IPS DF 6.9 (cell line): ENCODE results near the gene NKIRAS1.

Experiments used
- DNase-seq: peaks from one replicate; pipeline ENCODE4 v3.0.0-alpha.2; 2013; ENCODE audit warnings: low read depth, low spot score
- H3K27ac ChIP-seq: one replicate; pipeline ENCODE4 v1.5.1; 2013; ENCODE audit warnings: low read length, control low read depth
- H3K27me3 ChIP-seq: 2 replicates; pipeline ENCODE4 v1.6.1; 2013; ENCODE audit warnings: mild to moderate bottlenecking, low read length; ENCODE audit not compliant: control insufficient read depth, insufficient read depth
- H3K36me3 ChIP-seq: 2 replicates; pipeline ENCODE4 v1.6.1; 2013; ENCODE audit warnings: low read length; ENCODE audit not compliant: control insufficient read depth, insufficient read depth
- H3K4me1 ChIP-seq: 2 replicates; pipeline ENCODE4 v1.6.1; 2013; ENCODE audit warnings: low read length; ENCODE audit not compliant: control insufficient read depth, insufficient read depth
- H3K4me3 ChIP-seq: 2 replicates; pipeline ENCODE4 v1.5.1; 2013; ENCODE audit warnings: mild to moderate bottlenecking, low read length
- H3K9me3 ChIP-seq: 2 replicates; pipeline ENCODE4 v1.6.1; 2013; ENCODE audit warnings: low read length, inconsistent platforms; ENCODE audit not compliant: control insufficient read depth, insufficient read depth
- WGBS: extraction: QIAGEN DNeasy Blood & Tissue Kit; methylation state at CpG from one replicate; pipeline ENCODE4 v1.1.7; 2013; ENCODE audit warnings: mixed read lengths, missing lambda C conversion rate; ENCODE audit not compliant: insufficient read length, insufficient coverage; 5-methylcytosine and 5-hydroxymethylcytosine counted together

The NKIRAS1 gene

DNA sequence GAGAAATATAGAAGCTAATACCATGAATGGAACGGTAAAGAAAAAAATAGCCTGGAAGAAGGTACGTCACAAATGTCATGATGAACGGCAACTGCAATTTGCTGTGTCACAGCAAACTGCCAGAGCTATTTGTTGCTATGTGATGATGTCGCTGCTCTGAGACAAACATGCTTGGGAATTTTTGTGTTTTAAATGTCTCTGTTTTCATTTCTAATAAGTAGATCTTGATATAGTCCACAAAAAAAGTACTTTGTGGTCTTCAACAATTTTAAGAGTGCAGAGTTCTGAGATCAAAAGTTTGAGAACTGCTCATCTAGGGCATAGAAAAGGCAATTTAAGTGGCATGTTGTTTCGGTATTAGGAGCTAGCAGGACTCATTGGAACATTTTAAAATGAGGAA is 24.0 kb upstream of the NKIRAS1 start:
- Histone ChIP-seq H3K4me1 (no peaks in the 10 kb centered on the region; the same call in none of the 2 replicates), H3K27ac (no peak overlapping the region), H3K27me3 (no peaks in the 10 kb centered on the region), H3K36me3 (no peaks in the 10 kb centered on the region), H3K4me3 (no peak overlapping the region), H3K9me3 (no peaks in the 10 kb centered on the region)
- DNase-seq: no peak
- WGBS: no CpG with 5 or more reads among the region's 5 CpGs

DNA sequence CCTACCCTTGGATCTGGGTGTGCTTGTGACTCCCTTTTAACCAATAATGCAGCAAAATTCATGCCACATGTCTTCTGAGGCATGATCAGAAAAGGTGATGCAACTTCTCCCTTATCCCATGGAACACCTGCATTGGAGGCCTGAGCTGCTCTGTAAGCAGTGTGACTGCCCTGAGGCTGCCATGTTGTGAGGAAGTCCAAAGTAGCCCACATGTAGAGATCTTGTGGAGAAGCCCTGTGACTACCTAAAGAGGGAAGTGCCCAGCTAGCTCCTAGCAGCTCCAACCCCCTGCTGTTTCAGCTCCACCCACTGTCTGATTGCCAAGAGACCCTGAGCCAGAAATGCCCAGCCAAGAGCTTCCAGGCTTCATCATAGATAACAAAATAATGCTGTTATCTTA is 21.9 kb upstream of the NKIRAS1 start:
- no peak for DNase-seq
- Histone ChIP-seq H3K27me3 (no peaks in the 10 kb centered on the region), H3K4me3 (no peak overlapping the region), H3K9me3 (no peaks in the 10 kb centered on the region), H3K27ac (no peak overlapping the region), H3K36me3 (no peaks in the 10 kb centered on the region), H3K4me1 (no peaks in the 10 kb centered on the region; the same call in none of the 2 replicates)

DNA sequence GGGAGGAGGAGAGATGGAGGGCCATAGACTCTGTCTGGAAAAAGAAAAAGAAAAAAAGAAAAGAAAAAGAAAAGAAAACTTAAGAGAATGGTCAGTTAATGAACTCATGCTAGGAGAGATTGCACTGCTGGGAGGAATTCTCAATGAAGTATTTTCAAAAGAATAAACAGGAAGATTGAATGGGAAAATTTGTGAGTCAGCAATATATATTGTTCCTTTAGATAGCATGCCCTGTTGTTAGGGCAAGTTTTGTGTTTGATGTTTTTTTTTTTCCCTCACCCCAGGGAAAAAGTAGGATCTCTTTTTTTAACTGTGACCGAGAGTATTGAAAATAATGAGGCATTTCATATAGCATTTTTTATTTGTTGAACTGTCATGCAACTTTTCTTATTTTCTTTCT is 20.5 kb upstream of the NKIRAS1 start:
- WGBS: no CpG with 5 or more reads among the region's 1 CpG

DNA sequence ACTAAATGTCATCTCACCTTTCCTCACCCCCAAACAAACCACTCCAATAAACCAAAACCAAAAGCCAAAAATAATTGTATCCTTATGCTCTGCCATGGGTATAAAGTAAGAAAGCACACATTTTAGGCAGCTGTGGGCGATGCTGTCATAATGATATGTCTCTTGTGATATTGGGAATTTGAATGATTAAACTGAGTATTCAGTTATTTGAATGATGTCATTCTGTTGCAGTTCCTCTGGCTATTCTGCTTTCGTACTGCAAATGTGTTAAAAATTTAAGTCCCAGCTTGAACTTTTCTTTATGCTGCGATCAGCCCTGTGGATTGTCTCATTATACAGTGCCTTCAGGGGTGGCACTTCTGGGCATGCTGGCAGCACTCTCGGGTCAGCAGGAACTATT is 17.5 kb upstream of the NKIRAS1 start:
- Histone ChIP-seq H3K27ac (no peak overlapping the region), H3K4me3 (no peak overlapping the region), H3K9me3 (no peaks in the 10 kb centered on the region), H3K36me3 (no peaks in the 10 kb centered on the region), H3K4me1 (no peaks in the 10 kb centered on the region; the same call in 1 of the 2 replicates), H3K27me3 (no peaks in the 10 kb centered on the region)
- no CpG with 5 or more reads among the region's 4 CpGs for WGBS
- DNase-seq: no peak

More for the DNA sequence above, 20.5 kb upstream of the NKIRAS1 start:
- no peaks in the 10 kb centered on the region for H3K9me3 ChIP-seq
- DNase-seq: no peak
- H3K36me3 ChIP-seq: no peaks in the 10 kb centered on the region
- H3K27me3 ChIP-seq: no peaks in the 10 kb centered on the region
- H3K4me1 ChIP-seq: no peaks in the 10 kb centered on the region; the same call in 1 of the 2 replicates
- no peak overlapping the region for H3K27ac ChIP-seq
- H3K4me3 ChIP-seq: no peak overlapping the region

DNA sequence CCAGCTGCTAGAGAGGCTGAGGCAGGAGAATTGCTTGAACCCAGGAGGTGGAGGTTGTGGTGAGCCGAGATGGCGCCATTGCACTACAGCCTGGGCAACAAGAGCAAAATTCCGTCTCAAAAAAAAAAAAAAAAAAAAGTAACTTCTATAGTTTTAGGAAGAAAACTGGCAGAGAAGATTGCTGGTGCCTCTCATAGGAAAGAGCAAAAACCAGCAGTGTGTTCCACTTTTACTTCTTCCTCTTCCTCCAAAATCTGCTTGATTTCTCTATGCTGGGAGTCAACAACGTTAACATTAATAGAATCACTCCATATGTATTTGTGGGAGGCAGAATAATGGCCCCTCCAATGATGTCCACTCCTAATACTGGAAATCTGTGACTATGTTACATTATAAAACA is 15.8 kb upstream of the NKIRAS1 start:
- WGBS: no CpG with 5 or more reads among the region's 4 CpGs
- Histone ChIP-seq H3K27me3 (no peaks in the 10 kb centered on the region), H3K4me1 (no peaks in the 10 kb centered on the region), H3K9me3 (no peaks in the 10 kb centered on the region), H3K4me3 (no peak overlapping the region), H3K27ac (no peak overlapping the region), H3K36me3 (no peaks in the 10 kb centered on the region)
- DNase-seq: no peak

DNA sequence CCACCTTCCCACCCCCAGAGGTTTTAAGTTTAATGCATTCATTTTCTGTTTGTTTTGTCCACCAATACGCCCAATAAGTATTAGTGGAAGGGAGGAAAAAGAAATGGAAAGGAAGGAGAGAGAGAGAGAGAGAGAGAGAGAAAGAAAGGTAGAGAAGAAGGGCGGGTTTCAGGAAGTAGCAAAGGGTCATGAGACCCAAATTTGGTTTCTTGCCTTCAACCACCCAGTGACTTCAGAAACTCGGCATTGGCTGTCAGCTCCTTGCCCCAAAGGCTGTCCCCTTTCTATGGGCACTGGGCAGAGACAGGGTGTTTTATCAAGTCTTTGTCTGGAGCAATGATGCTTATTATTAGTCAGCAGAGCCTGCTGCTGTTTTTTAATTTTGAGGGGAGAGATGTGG is 14.8 kb upstream of the NKIRAS1 start:
- H3K9me3 ChIP-seq: no peaks in the 10 kb centered on the region
- no CpG with 5 or more reads among the region's 3 CpGs for WGBS
- H3K27ac ChIP-seq: no peak overlapping the region
- H3K4me3 ChIP-seq: no peak overlapping the region
- H3K36me3 ChIP-seq: no peaks in the 10 kb centered on the region
- no peaks in the 10 kb centered on the region for H3K27me3 ChIP-seq
- H3K4me1 ChIP-seq: no peaks in the 10 kb centered on the region
- DNase-seq: no peak

DNA sequence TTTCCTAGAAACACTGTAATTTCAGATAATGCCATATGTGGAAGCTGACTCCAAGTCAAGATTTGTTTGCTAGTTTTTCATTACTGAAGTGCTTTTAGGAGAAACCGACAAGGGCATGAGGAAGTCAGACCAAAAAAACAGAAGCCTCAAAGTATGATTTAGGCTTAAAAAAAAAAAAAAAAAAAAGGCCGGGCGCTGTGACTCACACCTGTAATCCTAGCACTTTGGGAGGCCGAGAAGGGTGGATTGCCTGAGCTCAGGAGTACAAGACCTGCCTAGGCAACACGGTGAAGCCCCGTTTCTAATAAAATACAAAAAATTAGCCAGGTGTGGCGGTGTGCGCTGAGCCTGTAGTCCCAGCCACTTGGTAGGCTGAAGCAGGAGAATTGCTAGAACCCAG is 11.7 kb upstream of the NKIRAS1 start:
- Histone ChIP-seq H3K9me3 (no peaks in the 10 kb centered on the region), H3K27ac (no peak overlapping the region), H3K4me1 (no peaks in the 10 kb centered on the region), H3K27me3 (no peaks in the 10 kb centered on the region), H3K4me3 (no peak overlapping the region), H3K36me3 (no peaks in the 10 kb centered on the region)
- whole genome bisulfite sequencing: no CpG with 5 or more reads among the region's 8 CpGs
- DNase-seq: no peak

DNA sequence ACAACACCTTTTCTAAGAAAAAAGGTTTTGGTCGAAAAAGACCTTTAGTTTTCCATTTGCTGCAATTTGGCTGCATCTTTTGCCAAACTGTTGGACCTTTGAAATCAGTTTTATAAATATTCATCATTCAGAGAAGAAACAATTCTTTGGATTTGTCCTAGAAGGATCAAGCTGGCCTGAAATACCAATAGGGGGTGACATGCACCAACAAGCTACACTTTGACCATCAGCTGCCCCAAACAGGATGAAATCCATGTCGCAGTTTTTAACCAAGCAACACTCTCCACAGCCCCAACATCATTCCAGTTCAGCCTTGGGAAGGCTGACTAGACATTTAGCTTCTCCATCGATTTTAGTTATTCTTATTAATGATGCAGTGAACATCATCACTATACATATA is 9.9 kb upstream of the NKIRAS1 start:
- no peaks in the 10 kb centered on the region for H3K27me3 ChIP-seq
- H3K4me1 ChIP-seq: no peaks in the 10 kb centered on the region
- H3K4me3 ChIP-seq: no peak overlapping the region
- H3K27ac ChIP-seq: no peak overlapping the region
- no peaks in the 10 kb centered on the region for H3K36me3 ChIP-seq
- WGBS: no CpG with 5 or more reads among the region's 3 CpGs
- H3K9me3 ChIP-seq: no peaks in the 10 kb centered on the region
- no peak for DNase-seq

DNA sequence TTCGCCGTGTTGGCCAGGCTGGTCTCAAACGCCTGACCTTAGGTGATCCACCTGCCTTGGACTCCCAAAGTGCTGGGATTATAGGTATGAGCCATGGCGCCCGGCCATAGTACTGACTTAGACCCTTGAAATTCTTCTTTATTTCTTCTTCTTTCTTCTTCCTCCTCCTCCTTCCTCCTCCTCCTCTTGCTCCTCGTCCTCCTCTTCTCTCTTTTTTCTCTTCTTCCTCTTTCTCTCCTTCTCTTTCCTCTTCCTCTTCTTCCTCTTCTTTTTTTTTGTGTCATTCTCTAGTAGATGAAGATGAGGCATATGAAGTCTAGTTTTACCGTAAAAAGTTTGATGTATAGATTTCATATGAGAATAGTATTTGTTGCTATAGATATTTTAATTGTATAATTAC is 9.5 kb upstream of the NKIRAS1 start:
- Histone ChIP-seq H3K36me3 (no peaks in the 10 kb centered on the region), H3K9me3 (no peaks in the 10 kb centered on the region), H3K27ac (no peak overlapping the region), H3K4me3 (no peak overlapping the region), H3K4me1 (no peaks in the 10 kb centered on the region), H3K27me3 (no peaks in the 10 kb centered on the region)
- DNase-seq: no peak
- no CpG with 5 or more reads among the region's 7 CpGs for WGBS

DNA sequence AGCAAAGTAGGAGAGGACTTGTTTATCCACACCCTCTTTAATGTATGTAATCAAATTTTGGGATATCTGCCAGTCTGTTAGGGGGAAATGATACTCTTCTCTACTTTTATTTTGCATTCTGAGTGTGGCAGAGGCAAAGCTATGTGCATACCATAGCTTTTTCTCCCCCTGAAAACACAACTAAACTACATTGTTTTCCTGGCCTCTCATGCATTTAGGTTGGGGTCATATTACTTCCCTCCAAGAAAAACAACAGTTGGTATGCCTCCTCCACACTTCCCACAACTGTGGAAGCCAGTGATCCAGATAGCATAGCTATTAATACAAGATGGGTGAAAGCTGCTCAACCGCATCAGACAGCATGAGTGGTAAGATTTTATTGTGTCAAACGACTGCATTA is 7.0 kb upstream of the NKIRAS1 start:
- H3K9me3 ChIP-seq: no peaks in the 10 kb centered on the region
- no CpG with 5 or more reads among the region's 2 CpGs for WGBS

DNA sequence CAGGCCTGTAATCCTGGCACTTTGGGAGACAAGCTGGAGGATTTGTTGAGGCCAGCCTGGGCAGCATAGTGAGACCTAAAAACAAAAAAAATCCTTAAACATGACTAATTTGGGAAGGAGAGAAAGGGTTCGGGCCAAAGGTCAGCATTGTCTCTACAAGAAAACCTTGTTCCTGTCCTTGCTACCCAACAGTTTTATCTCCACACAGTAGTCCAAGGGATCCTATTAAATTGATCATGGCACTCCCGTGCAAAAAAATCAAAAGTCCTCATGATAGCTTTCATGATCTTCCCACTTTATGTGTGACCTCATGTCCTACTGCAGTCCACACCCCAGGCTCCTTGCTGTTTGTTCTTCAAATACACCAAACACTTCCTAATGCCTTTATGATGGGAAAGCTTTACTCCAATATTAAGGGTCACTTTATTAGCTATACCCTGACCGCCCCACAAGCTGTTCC is 4.3 kb upstream of the NKIRAS1 start:
- Histone ChIP-seq H3K27ac (no peak overlapping the region), H3K27me3 (no peaks in the 10 kb centered on the region), H3K36me3 (peaks cover 19% of the 10 kb centered on the region; the same call in 1 of the 2 replicates), H3K4me1 (no peaks in the 10 kb centered on the region), H3K9me3 (no peaks in the 10 kb centered on the region), H3K4me3 (no peak overlapping the region)
- WGBS: no CpG with 5 or more reads among the region's 3 CpGs
- DNase-seq: no peak

More for the DNA sequence above, 7.0 kb upstream of the NKIRAS1 start:
- H3K4me3 ChIP-seq: no peak overlapping the region
- DNase-seq: no peak
- peaks cover 9% of the 10 kb centered on the region; the same call in 1 of the 2 replicates for H3K36me3 ChIP-seq
- H3K27me3 ChIP-seq: no peaks in the 10 kb centered on the region
- no peaks in the 10 kb centered on the region for H3K4me1 ChIP-seq
- no peak overlapping the region for H3K27ac ChIP-seq
